Fibroblast of skin of left biceps (primary cell): ENCODE data around the gene FREY1.

Experiments used
- DNase-seq, 2 experiments: peaks; one replicate each; pipeline ENCODE4 v3.0.0-alpha.2; 2013; ENCODE audit warnings: low read depth in 2 of 2

FREY1 gene, protein sequence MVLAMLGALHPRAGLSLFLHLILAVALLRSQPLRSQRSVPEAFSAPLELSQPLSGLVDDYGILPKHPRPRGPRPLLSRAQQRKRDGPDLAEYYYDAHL

DNA sequence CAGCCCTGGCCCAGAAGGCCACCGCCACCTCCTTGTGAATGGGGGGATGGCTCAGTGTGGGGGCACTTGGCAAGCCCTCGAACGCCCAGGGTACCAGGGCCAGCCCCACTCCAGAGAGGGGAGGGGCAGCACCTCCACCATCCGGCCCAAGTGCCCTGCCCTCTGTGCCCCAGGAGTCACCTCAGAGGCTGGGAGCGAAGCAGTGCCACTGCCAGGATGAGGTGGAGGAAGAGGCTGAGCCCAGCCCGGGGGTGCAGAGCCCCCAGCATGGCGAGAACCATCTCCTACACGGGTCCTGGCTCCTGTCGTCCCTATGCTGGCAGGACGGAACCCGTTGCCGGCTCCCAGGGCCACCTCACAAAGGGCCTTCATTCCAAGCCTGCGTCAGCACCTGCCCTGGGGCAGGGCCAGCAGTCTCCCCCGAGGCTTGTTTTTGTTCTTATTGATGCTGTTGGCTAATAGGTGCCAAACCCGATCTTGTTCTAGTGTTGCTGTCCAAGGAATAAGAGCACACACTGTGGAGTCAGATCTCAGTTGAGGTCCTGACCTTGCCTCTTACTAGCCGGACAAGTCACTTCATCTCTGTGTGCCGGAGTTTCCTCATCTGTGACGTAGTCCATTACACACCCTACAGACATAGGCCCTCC lies at the start of gene FREY1:
FREY1 (minus strand) TSS at position 307 of the 647 bp plus-strand sequence; CDS start at position 281, 26 bp downstream.
- DNase-seq: no peak

DNA sequence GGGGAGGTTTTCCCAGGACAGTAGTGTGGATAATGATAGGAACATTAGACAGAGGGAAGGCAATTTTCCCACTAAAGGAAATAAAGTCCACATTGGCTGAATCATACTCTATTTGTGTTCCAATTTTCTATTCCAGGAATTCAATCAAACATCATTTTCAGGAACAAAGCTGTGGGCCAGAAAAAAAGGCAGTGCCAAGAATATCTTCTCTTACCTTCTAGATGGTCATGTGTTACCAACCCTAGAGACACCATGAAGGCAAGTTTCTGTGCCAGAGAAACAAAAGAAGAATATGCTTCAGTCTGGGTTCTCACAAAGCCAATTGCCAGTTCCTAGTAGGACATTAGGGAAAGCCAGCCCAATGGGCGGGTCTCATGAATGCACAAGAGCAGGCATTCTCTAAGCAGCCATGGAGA lies 42.9 kb upstream of the FREY1 start:
- DNase-seq: no peak

DNA sequence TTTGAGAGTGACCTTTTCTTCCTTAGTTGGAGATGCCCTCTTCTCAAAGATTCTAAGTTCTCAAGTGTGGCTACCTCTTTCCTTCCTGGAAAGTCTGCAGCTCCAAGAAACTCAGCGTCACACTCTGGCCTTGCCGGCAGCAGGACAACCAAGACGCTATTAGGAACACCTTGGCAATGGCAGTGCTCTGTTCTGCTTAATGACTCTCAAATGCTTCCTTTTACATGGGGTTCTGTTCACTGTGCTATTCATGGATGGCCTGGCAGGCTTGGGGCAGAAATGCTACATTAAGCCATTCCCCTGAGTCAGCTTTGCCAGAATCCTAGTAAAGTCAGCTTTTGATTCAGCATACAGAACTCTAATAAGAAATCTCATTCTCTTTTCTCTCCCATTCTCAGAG lies 41.3 kb upstream of the FREY1 start:
- DNase-seq: no peak

DNA sequence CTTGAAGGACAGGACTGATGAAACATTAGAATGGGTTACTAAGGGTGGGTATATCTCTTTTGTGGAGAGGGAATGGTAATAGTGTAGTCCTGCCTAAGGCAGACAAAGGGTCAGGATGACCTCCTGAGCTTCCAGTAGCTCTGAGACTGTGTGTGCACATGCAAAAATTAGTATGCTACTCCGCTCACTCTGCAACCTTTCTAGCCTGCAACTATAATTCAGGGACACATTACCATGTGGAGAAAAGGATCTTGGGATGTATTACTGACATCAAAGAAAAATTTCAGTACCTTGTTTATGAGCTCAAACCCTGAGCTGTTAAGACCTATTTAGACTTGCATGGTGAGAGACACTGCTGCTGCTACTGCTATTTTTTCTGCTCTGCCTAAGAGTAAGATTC lies 40.8 kb upstream of the FREY1 start:
- no peak for DNase-seq

DNA sequence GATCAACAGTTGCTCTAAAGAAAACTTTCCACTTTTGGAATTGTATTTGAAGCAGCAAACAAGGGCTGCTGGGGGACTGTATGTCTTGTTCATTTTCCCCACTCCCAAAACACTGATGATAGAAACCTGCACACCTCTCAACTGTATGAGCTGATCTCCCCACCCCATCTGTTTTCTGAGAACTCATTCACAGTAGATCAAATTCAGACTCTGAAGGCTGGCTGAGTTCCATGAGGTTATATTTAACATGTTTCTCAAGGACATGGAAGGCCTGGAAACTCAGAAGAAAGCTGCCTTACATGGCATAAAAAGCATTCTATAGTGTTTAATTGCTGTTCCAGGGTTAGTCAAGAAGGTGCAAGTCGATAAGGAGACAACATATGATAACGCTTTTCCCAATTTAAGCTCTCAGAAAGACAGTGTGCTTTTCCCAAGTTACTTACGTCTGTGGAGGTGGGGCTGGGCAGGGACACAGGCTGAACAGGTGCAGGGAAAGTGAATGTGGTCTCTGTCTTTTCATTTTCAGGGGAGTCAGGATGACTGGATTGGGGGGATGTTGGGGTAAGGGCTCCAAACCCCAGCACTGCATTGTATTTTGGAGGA lies 38.4 kb upstream of the FREY1 start:
- DNase-seq: no peak

DNA sequence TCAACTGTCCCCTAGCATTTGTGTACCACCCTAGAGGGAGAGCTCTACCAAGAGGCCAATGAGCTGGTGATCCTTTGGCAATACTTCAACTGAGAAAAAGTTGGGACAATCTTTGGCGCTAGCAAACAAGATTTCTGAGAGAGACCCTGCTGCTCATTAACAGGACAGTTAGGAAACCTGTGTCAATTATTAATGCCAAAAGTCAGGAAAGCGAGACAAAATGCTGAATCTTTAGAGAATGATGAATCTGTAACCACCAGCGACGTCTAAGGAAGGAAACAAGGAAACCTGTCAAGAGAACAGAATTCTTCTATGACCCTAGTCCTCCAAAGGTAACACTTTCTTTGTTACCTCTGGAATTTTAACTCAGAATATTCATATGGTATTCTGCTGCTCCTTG lies 35.3 kb upstream of the FREY1 start:
- DNase-seq: no peak

DNA sequence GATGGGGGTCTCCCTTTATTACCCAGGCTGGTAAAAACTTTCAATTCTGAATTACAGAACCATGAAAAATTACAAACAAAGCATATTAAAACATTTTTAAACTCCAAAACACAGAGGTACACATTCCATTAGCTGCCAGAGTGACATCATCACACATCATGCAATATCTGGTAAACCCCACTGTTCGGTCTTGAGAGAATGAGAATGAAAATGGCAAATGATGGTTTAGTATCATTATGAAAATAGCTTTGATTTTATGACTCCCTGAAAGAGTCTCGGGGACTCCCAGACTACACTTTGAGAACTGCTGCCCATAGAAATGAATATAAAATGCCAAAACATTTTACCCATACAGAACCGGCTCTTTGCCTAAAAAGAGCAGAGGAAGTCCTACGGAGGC lies 34.2 kb upstream of the FREY1 start:
- DNase-seq: no peak

DNA sequence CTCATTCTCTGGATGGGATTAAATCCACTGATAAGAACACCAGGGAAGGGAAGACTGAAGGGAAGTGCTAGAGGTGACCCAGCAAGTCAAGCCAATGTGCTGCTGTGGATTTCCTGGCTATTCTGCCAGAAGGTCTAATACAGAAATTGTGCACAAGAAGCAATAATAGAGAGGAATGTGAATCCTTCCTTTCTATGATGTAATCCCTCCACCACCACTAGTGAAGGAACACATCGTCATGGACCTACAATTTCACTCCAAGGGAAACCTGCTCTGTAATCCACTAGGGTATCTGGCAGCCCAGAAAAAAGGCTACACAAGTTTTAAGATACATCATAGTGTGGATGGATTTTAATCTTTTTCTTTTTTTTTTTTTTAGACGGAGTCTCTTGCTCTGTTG lies 32.8 kb upstream of the FREY1 start:
- DNase-seq: no peak

DNA sequence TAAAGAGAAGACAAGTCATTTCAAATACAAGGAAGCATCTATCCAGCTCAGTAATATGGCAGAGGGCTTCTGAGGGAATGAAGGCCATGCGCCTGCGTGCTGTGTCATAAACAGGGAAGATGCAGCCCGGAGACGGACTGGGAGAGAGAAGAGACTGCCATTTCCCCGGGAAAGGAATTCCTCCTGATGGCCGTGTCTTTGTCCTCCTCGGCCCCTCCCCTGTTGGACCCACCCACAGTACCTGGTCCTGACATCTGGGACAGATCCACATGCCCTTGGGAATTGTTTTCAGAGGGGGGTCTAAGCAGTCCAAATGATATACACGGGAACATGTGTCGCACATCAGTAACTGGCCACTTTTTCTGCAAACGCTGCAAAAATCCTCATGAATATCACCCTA lies 30.8 kb upstream of the FREY1 start:
- DNase-seq: no peak

DNA sequence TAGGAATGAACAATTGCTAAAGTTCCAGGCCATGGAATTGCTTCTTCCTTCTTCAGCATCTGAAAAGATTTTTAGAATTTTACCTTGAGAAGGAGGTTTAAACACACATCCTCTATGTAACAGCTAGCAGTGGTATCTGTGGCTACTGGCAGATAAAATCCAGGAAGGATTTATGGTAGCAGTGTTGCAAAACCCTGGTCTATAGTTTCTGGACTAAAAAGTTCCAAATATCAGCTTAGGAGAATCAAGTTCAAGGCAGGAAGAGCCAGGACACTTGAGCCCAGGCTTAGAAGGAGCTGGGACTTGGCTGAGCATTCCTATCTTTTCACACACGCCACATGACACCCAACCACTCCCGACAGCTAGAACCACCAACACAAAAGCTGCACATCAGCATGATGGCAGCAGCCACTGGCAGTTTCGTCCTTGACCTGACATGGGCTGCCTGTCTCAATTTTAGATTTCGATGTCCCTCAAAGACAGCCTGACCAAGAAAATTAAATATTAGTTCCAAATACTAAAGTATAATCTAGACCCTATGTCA lies 29.5 kb upstream of the FREY1 start:
- no peak for DNase-seq

DNA sequence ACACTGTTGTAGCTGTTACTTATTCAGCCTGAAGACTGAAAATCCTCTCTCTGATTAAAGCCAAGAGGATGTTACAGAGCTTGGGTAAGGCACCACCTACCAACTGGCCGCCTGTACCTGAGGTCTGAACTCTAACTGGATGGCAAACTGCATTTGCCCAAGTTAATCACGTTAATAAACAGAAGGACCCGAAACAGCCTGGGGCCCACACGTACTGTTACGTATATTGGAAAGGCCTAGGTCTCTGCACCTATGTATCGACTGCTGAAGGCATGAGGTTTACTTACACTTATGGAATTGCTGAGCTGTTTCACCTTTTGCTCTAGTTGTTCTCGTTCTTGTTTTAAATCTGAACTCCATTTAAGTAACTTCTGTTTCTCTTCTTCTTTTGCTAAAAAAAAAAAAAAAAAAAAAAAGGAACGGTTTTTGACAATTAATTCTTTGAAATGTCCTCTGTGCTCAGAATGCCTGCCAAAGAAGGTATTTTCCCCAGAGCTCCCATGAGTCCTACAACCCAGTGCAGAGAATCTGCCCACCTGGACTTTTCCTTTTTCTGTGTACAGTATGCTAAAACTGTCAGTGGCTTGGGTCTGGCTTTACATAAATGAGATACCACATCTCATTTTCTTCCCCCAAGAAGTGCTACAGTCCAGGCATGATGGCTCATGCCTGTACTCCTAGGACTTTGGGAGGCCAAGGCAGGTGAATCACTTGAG lies 28.4 kb upstream of the FREY1 start:
- no peak for DNase-seq

DNA sequence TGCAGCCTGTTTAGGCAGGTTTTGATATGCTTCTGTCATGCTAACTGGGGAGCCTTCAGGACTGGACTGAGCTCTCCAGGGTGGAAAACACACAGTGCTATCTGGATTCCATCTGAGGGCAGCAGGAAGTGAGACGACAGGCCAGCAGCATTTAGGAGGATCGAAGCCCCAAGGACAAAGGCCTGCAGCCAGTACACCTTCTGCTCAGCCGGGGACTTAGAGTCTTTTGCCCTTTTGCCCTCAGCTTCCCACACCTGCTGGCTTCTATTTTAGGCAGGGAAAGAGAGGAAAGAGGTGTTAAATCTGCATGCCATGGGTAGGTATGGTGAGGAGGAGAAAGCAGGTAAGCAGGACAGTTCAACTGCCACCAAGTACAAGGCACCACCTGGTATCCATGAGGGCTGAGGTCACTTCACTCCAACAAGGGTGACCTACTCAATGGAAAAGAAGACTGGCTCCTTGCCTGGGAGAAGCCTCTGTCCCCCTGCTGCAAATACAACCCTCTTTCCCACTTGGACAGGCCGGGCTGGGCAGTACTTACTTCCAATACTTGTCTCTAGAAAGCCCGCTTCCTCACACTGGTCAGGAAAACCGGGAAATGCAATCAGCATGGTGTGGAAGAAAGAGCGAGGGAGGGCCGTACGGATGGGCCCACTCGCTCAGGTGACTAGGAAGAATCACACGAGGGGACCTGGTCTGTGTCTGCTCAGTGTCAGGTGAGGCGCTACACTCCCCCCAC lies 27.7 kb upstream of the FREY1 start:
- no peak for DNase-seq

DNA sequence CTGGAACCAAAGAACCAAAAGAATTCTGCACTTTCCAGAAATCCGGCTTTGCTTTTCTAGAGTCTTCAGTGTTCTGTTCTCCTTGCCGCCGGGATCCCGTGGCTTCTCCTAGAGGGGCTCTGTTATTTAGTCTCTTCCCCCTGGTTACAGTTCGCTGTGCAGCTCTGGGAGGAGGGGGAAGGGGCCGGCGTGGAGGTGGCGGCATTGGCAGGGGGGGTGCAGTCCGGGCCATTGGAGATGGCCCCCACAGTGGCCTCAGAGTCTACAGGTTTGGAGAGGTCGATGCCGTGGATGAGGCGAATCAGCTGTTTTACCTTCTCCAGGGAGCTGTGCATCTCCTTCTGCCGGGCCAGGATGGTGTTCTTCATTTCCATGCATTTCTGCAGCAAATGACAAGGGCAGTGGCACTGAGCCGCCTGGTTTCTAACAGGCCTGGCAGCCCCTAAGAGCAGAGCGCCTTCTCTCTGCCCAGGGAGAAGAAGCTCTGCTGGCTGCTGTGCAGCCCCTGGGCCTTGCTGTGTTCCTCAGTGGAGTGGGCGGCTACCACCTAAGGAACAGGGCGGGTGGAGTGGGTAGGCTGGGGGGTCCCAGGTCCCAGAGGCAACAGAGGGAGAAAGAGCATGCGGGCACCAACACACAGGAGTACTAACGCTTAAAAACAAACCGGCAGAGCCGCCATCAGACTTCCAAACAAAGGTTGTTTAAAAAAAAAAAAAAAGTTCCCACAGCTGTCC lies 26.9 kb upstream of the FREY1 start:
- DNase-seq: no peak

DNA sequence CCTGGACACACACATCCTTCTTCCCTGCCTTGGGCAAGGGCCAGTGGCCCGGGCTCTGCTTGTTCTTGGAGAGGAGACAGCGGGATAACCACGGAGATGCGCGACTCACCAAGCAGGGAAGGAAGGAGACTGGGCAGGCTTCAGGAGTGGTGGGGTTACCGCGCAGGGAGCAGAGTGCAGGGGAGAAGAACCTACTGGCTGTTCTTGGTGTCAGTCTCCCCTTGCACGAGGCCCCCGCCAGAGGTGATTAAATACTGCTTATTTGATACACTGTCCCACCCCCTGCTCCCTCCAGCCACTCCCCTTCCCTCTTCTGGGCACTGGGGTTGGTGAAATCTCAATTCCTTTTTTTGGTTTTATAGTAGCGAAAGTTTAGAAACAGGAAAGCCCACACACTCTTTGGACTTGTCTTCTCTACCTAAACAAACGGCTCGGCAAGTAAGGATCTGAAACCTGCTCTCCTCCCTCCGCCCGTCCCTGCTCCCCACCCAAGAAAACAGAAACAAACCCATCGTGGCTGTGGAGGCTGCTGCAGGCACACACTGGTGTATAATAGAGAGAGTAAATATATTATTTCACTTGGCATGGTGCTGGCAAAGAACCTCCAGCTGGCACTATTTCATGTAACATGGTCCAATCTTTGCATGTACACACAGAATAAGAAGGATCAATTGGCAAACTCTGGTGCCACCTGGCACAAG lies 26.2 kb upstream of the FREY1 start:
- DNase-seq: no peak

DNA sequence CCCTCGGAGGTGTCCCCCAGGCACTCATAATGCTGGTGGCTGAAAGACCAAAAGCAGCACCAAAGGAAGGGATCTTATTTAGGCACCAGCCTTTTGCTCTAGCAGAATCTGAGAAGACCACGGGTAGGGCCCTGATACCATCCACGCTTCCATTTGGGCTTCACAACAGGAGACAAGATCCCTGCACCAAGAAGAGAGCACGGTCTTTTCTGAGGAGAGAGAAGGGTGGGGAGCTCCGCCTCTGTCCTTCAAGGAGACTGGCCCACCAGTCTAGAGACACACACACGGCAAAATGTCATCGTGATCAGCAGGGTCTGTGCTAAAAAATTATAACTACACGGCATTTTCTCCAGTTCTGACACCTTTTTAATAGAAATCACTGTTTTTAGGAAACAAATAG lies 25.1 kb upstream of the FREY1 start:
- DNase-seq: no peak

DNA sequence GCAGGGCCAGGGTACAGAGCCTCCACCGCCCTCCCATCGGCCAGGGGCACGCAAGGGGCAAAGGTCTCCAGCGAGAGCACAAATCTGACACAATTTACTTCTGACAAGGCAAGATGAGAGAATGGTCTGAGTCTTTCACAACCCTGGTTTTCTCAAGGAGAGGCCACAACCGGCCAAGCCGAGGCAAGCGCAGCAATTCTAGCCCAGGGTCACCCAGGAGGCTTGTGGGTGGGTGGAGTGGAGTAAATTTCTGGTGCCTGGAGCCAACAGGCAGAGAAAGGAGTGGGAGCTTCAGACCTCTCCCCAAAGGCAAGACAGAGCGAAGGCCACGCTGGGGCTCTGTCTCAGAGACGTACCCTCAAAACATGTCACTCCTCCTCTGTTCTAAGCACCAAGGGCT lies 24.7 kb upstream of the FREY1 start:
- no peak for DNase-seq

DNA sequence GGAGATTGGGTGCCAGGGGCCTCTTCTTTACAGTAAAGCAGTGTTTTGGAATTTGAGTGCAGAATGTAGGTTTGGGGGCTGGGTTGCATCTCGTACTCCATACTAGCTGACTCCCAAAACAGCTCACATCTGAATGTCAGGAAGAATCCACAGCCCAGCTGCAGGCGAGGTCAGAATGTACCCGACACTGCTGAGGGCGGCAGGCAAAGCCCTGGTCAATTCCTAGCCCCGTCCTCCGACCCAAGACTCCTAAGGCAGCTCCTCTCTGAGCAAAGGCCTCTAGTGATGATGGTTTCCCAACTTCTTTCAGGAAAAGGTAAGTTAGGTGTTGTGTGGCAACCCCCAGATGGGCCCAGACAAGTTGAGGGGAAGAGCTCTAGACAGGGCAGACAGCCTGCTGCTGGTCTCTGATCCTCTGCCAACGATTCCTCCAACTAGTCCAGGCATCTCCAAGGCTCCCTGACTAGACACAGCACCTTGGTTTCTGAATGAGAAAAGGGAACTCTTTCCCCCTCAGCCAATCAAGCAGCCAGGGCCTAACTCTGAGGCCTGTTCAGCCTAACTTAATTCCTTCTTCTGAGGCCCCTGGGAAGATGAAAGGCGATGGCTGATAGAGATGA lies 24.0 kb upstream of the FREY1 start:
- no peak for DNase-seq

DNA sequence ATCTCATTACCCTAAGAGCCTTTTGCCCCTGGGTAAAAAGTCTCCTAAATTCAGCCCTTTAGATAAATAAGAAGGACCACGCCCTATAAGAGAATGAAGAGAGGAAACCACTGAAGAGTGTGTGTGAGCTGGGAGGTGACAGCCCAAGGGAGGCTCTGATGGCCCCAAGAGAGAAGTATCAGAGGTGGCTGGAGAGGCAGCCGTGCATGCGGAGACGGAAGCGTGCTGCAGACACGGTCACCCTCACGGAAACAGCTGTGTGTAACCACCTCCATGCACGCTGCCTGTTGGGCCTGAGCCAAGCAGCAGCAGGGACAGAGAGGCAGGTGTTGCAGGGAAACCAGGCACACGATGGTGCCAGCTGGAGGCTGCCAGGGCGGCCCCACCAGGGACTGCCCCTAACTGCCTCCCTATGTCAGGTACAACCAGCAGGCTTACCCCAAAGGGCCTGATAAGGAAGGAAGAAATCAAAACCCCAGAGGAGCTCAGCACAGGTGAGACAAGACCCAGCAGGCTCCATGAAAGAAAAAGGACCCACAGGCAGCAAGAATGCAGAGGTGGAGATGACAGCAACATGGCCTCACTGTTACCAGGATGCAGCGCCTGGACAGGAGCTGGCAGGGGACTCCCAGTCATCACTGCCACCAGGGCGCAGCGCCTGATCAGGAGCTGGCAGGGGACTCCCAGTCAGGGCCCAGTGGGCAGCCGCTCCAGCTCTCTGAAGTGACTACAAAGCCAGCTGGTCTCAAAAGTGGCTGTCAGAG lies 23.1 kb upstream of the FREY1 start:
- DNase-seq: no peak

DNA sequence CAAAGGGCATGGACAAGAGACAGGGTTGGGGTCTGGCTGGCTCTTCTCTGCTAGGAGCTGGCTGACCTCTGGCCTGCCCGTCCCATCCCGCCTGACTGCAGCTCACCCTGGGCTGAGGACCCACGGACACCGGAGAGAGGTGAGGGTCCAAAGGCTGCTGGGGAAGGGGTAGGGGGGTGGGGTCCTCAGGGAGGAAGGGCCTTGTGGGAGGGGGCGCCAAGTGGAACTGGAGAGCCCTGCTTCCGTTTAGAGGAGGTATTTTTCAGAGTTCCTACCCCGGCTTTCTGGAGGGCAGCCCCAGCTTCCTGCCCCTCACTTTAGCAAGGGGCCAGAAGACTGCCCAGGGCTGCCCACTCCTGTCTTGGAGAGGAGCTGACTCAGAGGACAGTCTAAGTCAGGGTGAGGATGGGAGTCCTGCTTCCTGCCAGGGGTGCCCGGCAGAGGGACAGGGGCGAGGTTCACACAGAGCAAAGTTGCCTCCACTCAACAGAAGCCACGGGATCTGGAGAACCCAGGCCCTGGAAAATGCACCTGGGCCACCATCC lies 22.5 kb upstream of the FREY1 start:
- DNase-seq: no peak
